Activated CD8-positive, alpha-beta T cell treated with anti-CD3 and anti-CD28 coated beads, Interleukin-2, amount 10 ng/mL, durations not matched to agents 7 days and 5 days (primary cell): ENCODE data around the gene ARSK. TPM values are rescaled to one million over a fixed set of nuclear protein-coding genes. Genes with fewer than 3 reads are reported as not detected.
"Not testable (repeated sequence)": the region's sequence is repeated elsewhere in the genome, so short reads cannot be mapped to it uniquely, and the experiment has no call there.

Source experiments
- ATAC-seq: fragments of 150-1000 bp; cut with Tn5 transposase; one replicate; pipeline ENCODE4 v1.10.0; 2021; ENCODE audit warnings: moderate library complexity
- CTCF ChIA-PET: fragments of 350-600 bp; sonication (Branson Sonifier 250); formaldehyde crosslinking; loops from one replicate; lab custom pipeline; 2021; ENCODE audit warnings: antibody characterized with exemption; lab: Charles Lee
- POLR2A ChIA-PET: fragments of 350-600 bp; sonication (Branson Sonifier 250); formaldehyde crosslinking; loops from one replicate; lab custom pipeline; 2021; ENCODE audit warnings: antibody characterized with exemption; lab: Charles Lee
- DNase-seq: peaks from one replicate; pipeline ENCODE4 v3.0.0-alpha.2; 2020
- H3K27ac Mint-ChIP-seq: one replicate; pipeline ENCODE4 v1.8.0; 2021; ENCODE audit warnings: mild to moderate bottlenecking, mixed read lengths
- H3K27me3 Mint-ChIP-seq: one replicate; pipeline ENCODE4 v1.8.0; 2021; ENCODE audit warnings: low read depth, mixed read lengths
- H3K36me3 Mint-ChIP-seq: one replicate; pipeline ENCODE4 v1.8.0; 2021; ENCODE audit warnings: low read depth, mixed read lengths
- H3K4me1 Mint-ChIP-seq: one replicate; pipeline ENCODE4 v1.8.0; 2021; ENCODE audit warnings: low read depth, mixed read lengths
- H3K4me3 Mint-ChIP-seq: one replicate; pipeline ENCODE4 v1.8.0; 2021; ENCODE audit warnings: mild to moderate bottlenecking, mixed read lengths
- H3K9me3 Mint-ChIP-seq: one replicate; pipeline ENCODE4 v1.8.0; 2022; ENCODE audit warnings: mixed read lengths; ENCODE audit not compliant: insufficient read depth
- total RNA-seq, 2 experiments: library from RNA; stranded (reverse); gene quantifications; one replicate each; pipeline ENCODE4 v1.2.3, GENCODE V29; 2021

ARSK gene
- total RNA-seq, 2 experiments from 2014 or later, result 4.1 to 4.6 TPM

DNA sequence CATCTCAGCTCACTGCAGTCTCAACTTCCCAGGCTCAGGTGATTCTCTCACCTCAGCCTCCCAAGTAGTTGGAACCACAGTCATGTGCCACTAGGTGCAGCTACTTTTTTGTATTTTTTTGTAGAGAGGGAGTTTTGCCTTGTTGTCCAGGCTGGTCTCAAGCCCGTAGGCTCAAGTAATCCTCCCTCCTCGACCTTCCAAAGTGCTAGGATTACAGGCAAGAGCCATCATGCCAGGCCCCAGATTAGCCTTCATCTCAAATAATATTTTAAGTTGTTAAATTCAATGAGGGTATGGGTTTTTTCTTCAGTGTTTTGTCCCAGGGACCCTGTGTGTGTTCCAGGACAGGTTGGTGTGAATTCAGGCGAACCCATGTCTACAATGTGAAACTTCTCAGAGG lies 79.2 kb downstream of the ARSK start:
- POLR2A ChIA-PET, result no interaction called here
- Mint-ChIP-seq H3K27ac (no peak overlapping the region), H3K36me3 (peaks cover 22% of the 10 kb centered on the region), H3K4me1 (peaks cover 19% of the 10 kb centered on the region), H3K27me3 (peaks cover 16% of the 10 kb centered on the region), H3K9me3 (no peaks in the 10 kb centered on the region), H3K4me3 (no peak overlapping the region)
- CTCF ChIA-PET, result interaction anchor here (1.6 kb wide), 1 partner anchor 30 kb away, joined by 4 read pairs; no protein-coding TSS in a partner anchor
- no peak for ATAC-seq
- no peak for DNase-seq

DNA sequence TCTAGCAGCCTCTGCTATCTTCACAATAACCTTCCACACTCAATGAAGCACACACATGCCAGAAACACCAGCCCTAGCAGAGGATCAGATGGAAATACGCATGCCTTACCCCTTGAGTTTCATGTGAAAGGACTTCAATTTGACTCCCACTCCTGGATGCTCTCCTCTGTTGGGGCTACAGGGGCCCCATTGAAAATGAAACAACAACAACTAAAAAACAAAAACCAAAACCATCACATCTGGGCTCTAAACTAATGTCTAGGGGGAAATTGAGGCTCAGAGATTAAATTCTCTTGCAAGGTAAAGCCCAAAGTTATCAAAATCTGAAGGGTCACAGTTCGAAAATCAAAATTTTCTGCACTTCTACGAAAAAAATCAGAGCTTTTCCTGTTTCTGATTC lies 83.7 kb downstream of the ARSK start:
- H3K4me3 Mint-ChIP-seq, result no peak overlapping the region

DNA sequence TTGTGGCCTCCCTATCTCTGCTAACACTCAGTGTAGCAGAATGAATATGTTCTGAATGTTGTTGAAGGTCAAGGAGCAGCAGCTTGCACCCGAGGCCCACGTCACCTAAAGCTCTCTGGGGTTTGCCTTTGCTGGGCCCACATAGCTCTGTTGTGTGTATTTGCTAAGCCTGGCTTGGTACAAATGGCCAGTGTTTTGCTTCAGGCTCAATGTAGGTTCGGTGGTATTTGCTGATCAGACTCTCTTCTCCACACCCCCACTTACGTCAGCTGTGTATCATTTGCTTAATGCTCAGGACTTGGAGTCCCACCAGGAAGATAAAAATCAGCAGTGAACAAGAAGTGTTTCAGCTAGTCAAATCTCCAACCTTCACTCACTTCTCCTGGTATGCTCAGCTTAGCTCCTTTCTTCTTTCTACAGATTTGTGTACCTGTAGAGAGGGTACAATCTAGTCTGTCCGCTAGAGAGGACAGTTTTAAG lies 86.9 kb downstream of the ARSK start:
- no peak overlapping the region for H3K27ac Mint-ChIP-seq
- no peak for DNase-seq
- ChIA-PET CTCF (interaction anchor here (1.0 to 6.7 kb wide), 7 partner anchors 10 to 206 kb away, joined by 3 to 67 read pairs (median 3); no protein-coding TSS in a partner anchor), POLR2A (no interaction called here)
- ATAC-seq, result no peak
- H3K36me3 Mint-ChIP-seq, result no peaks in the 10 kb centered on the region
- no peaks in the 10 kb centered on the region for H3K9me3 Mint-ChIP-seq
- H3K4me3 Mint-ChIP-seq, result no peak overlapping the region
- H3K27me3 Mint-ChIP-seq, result peaks cover 5% of the 10 kb centered on the region
- peaks cover 30% of the 10 kb centered on the region for H3K4me1 Mint-ChIP-seq

More for the DNA sequence above, 83.7 kb downstream of the ARSK start:
- POLR2A ChIA-PET, result no interaction called here
- no peaks in the 10 kb centered on the region for H3K36me3 Mint-ChIP-seq
- H3K9me3 Mint-ChIP-seq, result no peaks in the 10 kb centered on the region
- no peak overlapping the region for H3K27ac Mint-ChIP-seq
- H3K4me1 Mint-ChIP-seq, result peaks cover 3% of the 10 kb centered on the region
- CTCF ChIA-PET, result no interaction called here
- DNase-seq (no peak), ATAC-seq (no peak)
- H3K27me3 Mint-ChIP-seq, result peaks cover 16% of the 10 kb centered on the region

DNA sequence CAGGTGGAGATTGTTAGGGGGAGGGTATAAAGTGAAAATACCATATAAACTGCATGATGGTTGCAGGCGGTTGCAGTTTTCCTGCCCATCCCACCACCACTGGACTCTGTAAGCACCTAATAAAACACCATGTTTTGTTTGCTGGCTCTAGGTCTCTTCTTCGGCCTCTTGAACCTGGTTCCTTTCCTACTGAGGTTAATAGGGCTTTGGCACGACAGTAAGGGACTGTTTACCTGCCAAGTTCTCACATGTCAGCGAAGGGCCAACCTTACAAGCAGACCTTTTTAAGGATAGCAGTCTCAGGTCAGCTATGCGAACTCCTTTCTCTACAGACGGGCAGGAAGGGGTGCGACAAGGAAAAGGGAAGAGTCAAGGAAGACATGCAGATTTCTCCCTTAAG lies 88.3 kb downstream of the ARSK start:
- no peak for DNase-seq
- H3K27me3 Mint-ChIP-seq, result peaks cover 5% of the 10 kb centered on the region
- ATAC-seq, result no peak
- peaks cover 38% of the 10 kb centered on the region for H3K4me1 Mint-ChIP-seq
- no peak overlapping the region for H3K4me3 Mint-ChIP-seq
- no peaks in the 10 kb centered on the region for H3K9me3 Mint-ChIP-seq
- ChIA-PET POLR2A (no interaction called here), CTCF (interaction anchor here (1.1 to 6.7 kb wide), 8 partner anchors 12 to 203 kb away, joined by 4 to 67 read pairs (median 11); partner anchors contain the start of gene GLRX)
- H3K36me3 Mint-ChIP-seq, result no peaks in the 10 kb centered on the region
- H3K27ac Mint-ChIP-seq, result no peak overlapping the region

DNA sequence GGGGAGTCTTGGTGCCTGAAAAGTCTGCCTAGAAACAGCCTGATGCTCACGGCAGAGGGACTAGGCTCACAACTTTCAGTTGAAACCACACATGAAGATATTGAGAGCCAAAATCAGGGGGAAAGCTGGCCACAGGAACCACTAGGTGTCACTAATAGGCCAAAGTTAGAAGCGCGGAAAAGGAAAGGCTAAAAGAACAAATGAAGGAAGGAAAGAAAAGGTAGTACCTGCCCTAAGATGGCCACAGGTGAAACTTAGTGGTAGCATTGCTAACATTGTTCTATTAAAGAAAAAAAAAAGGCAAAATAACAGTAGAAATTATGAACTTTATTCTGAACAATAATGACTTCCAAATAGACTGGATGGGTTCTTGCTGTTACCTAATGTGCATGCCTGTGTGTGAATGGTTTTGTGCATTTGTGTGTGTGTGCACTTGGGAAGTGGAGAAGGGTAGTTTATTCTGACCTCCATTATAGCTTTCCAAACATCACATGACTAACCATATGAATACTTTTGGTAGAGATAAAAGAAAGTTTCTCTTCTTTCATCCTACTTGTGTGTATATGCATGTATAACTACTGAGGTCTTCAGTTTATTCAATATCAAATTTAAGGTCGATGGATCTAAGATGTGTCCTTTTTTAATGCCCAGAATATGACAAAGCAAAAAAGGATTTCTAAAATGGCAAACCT lies 89.6 kb downstream of the ARSK start:
- POLR2A ChIA-PET, result interaction anchor here (1.4 kb wide), 1 partner anchor 177 kb away, joined by 3 read pairs; no protein-coding TSS in a partner anchor
- Mint-ChIP-seq H3K4me1 (peaks cover 36% of the 10 kb centered on the region), H3K27me3 (no peaks in the 10 kb centered on the region), H3K9me3 (no peaks in the 10 kb centered on the region), H3K4me3 (peak overlapping the region; percentile 17), H3K36me3 (no peaks in the 10 kb centered on the region), H3K27ac (peak overlapping the region; percentile 64)
- ATAC-seq, result peak; percentile 26
- CTCF ChIA-PET, result interaction anchor here (0.8 to 6.7 kb wide), 18 partner anchors 9 to 287 kb away, joined by 3 to 67 read pairs (median 5); partner anchors contain the start of gene GLRX
- peak; percentile 73 for DNase-seq

DNA sequence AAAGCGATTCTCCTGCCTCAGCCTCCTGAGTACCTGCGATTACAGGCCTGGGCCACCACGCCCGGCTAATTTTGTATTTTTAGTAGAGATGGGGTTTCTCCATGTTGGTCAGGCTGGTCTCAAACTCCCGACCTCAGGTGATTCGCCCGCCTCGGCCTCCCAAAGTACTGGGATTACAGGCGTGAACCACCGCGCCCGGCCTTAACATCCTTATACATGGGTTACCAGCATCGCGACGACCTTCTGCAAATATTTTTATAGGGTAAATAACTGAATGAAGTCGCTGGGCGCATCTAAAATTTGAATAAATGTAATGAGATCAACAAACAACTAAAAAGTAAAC lies 91.3 kb downstream of the ARSK start:
- H3K4me3 Mint-ChIP-seq, result peak overlapping the region; percentile 78
- peak overlapping the region; percentile 88 for H3K27ac Mint-ChIP-seq
- peaks cover 36% of the 10 kb centered on the region for H3K4me1 Mint-ChIP-seq
- not testable (repeated sequence) for ATAC-seq, H3K36me3 Mint-ChIP-seq, H3K9me3 Mint-ChIP-seq, DNase-seq, H3K27me3 Mint-ChIP-seq
- POLR2A ChIA-PET, result interaction anchor here (0.6 to 1.5 kb wide), 4 partner anchors 24 to 1017 kb away, joined by 3 to 7 read pairs (median 3); no protein-coding TSS in a partner anchor
- CTCF ChIA-PET, result interaction anchor here (0.9 to 6.7 kb wide), 18 partner anchors 9 to 223 kb away, joined by 3 to 67 read pairs (median 5); no protein-coding TSS in a partner anchor

DNA sequence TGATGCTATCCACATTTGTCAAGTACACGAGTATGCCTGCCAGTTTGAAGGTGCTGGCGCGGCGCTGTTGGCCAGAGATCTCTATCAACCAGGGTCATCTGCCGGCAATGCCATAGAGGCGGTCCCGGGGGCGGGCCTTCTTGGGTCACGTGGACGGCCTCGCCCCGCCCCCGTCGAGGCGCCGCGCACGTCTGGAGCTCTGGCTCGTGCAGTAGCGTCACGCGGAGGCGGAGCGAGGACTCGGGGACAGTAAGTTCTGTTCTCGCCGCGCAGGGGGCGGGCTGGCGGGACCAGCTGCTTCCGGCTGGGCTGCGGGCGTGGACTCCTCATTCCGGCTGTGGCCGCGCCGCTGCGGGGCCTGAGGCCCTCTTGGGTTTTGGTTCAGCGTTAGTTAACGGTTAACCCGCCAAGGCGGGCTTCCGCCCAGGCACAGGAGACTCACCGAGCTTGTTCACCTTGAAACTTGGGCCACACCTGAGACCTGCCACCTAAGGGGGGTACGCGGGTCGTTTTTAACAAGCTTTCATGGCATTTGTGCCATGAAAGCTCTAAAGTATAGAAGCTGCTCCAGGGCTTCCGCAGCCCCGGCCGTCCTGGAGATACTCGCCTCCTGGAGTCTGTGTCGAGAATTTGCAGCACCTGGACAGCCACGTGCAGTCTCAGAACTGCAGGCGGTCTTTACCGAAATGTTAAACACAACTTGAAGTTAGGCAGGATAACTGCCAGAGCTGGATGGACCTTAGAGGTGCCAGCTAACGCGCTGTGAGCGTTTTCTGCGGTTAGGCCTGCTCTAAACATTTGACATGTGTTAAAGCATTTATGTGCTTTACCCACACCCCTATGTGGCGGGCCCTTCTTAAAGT lies 91.9 kb downstream of the ARSK start, which contains the start of gene RFESD:
RFESD (plus strand) TSS at position 209 of the 863 bp plus-strand sequence. CDS start 5,495 bp downstream, outside the sequence.
- no peaks in the 10 kb centered on the region for H3K27me3 Mint-ChIP-seq
- H3K9me3 Mint-ChIP-seq, result no peaks in the 10 kb centered on the region
- H3K4me3 Mint-ChIP-seq, result peak within 1 kb of the TSS; percentile 78
- CTCF ChIA-PET, result interaction anchor here (0.7 to 6.7 kb wide), 21 partner anchors 9 to 223 kb away, joined by 3 to 67 read pairs (median 5); no protein-coding TSS in a partner anchor
- peak within 1 kb of the TSS; percentile 88 for H3K27ac Mint-ChIP-seq
- ATAC-seq (peak; percentile 97), DNase-seq (peak; percentile 97)
- POLR2A ChIA-PET, result interaction anchor here (0.5 to 1.5 kb wide), 6 partner anchors 15 to 1016 kb away, joined by 3 to 7 read pairs (median 3); no protein-coding TSS in a partner anchor
- no peaks in the 10 kb centered on the region for H3K36me3 Mint-ChIP-seq
- peaks cover 36% of the 10 kb centered on the region for H3K4me1 Mint-ChIP-seq

DNA sequence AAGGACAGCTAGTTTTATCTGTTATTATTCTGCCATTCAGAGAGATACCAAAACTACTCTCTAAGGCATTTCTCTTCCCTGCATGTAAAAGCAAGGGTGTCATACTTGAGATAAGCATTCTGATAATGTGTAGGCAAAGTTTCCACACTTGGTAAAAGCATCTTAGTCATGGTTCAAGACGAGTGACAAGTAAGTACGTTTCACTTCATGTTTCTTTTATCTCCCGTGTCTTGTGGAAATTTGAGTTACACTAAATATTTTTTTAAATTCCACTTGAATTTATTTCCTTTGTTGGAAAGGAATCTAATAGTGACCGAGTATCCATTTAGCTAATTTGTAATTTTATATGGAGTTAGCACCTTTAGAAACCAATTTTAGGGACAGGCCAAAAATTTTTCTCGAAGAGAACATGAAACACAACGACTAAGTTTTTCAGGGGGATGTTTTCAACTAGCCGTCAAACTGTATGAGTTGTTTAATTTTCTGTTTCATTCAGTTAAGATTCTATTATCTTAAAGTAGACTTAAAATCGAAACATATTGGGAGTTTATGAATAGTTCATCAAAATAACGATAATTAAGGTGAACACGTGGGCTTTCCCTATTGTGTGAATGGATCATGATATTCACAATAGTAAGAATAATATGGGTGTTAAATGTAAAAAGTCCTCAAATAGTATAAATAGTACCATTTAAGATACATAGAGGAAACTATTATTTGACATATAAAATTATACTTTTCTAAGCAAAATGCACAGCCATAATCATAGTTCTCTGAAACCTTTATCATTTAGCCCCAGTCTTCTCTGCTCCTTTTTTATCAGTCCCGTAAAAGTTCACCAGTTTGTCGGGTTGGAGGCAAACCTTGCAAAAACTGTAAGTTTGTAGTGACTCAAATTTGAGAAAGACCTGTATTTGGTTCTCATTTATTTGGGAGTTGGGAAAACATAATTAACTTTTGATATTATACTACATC lies 93.3 kb downstream of the ARSK start:
- no peak for ATAC-seq
- Mint-ChIP-seq H3K4me3 (peak overlapping the region; percentile 19), H3K9me3 (no peaks in the 10 kb centered on the region), H3K4me1 (peaks cover 36% of the 10 kb centered on the region), H3K36me3 (no peaks in the 10 kb centered on the region), H3K27ac (no peak overlapping the region), H3K27me3 (no peaks in the 10 kb centered on the region)
- ChIA-PET POLR2A (interaction anchor here (1.4 kb wide), 1 partner anchor 16 kb away, joined by 4 read pairs; no protein-coding TSS in a partner anchor), CTCF (interaction anchor here (1.7 to 2.4 kb wide), 4 partner anchors 7 to 221 kb away, joined by 5 to 20 read pairs (median 6); no protein-coding TSS in a partner anchor)
- DNase-seq, result no peak

DNA sequence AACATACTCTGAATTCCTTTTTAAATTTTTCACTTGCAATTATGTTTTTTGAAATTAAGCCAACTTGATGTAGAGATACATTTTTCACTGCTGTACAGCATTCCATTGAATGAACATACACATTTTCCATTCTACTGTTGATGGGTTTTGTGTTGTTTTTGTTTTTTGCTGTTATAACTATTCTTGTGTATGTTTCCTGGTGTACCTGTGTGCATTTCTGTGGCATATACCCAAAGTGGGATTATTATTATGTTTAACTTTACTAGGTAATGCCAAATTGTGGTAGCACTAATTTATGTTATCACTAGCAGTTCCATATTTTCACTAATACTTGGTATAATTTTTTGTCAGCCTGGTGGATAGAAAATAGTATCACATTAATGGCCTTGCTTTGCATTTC lies 94.4 kb downstream of the ARSK start:
- Mint-ChIP-seq H3K4me1 (peaks cover 31% of the 10 kb centered on the region), H3K36me3 (no peaks in the 10 kb centered on the region), H3K27me3 (no peaks in the 10 kb centered on the region), H3K9me3 (no peaks in the 10 kb centered on the region), H3K4me3 (no peak overlapping the region), H3K27ac (no peak overlapping the region)
- DNase-seq, result no peak
- ChIA-PET CTCF (no interaction called here), POLR2A (no interaction called here)
- ATAC-seq, result no peak

DNA sequence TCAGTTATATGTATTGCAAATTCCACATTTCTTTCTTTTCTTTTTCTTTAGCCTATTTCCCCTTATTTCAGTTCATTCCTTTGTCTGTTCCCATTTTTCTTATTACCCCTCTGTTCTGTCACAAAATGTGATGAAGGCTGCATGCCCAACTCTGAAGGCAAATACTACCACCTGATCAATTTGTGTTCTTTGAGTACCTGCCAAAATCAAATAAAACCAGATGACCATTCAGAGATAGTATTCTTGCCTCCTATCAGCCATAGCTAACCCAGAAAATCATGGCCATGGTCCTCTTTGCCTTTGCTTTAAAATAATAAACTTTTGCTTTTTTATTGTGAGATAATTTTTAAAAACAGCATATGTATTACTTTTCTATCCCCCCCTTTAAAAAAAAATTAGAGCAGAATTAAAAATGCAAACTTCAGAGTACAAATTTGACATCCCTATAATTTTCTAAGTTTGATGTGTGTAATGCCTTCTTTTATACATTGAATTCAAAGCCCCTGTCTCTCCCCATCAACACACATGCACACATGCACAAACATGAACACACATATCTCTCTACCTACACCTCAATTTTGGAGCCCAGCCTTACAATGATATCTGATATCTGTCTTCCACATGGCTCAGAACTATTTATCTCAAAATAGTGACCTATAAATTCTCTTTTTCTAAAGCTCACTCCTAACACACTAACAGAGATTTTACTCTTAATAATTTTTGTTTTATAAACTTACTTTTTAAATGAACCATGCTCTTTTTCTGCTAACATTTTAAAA lies 95.1 kb downstream of the ARSK start:
- H3K27ac Mint-ChIP-seq, result no peak overlapping the region
- DNase-seq (no peak), ATAC-seq (no peak)
- peaks cover 24% of the 10 kb centered on the region for H3K4me1 Mint-ChIP-seq
- no peak overlapping the region for H3K4me3 Mint-ChIP-seq
- ChIA-PET POLR2A (no interaction called here), CTCF (no interaction called here)
- H3K9me3 Mint-ChIP-seq, result no peaks in the 10 kb centered on the region
- H3K27me3 Mint-ChIP-seq, result no peaks in the 10 kb centered on the region
- no peaks in the 10 kb centered on the region for H3K36me3 Mint-ChIP-seq
